NCI-H2227 treated with DMSO at 0.1 percent for 48 hours (cell line): ENCODE measurements around the gene BRINP1.

Source experiments
- DNase-seq: peaks from one replicate; lab custom pipeline; 2025; lab: John Stamatoyannopoulos, UW

BRINP1 gene

DNA sequence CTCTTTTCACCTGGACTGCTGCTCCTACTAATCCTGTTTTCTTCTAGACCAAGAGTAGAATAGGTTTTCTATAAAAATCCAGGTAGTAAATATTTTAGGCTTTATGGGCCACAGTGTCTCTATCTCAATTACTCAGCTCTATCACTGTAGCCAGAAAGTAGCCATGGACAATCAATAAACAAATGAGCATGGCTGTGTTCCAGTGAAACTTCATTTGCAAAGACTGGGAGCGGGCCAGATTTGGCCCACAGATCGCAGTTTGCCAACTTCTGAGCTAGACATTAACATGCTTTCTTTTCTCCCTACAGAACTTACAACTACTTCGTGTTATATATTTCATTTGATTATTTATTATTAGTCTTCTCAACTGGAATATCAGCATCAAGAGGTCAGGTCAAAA is 30.2 kb downstream of the BRINP1 start:
- no peak for DNase-seq

DNA sequence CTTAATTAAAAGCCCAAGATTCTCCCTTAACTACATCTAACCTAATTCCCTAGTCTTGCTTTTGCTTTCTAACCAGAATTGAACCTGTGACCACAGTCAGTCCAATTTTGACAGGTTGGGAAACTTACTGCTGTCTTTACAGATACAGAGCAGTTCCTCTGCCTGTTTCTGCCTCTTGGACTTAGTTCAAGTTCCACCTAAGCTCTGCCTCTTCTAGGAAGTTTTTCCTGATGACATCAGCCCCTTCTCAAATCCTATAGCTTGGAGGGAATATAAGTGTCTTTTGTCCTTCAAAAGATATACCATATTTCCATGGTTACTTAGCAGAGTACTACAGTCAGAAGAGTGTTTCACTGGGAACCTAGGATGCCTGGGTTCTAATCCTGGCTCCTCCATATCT is 31.7 kb downstream of the BRINP1 start:
- DNase-seq = no peak

DNA sequence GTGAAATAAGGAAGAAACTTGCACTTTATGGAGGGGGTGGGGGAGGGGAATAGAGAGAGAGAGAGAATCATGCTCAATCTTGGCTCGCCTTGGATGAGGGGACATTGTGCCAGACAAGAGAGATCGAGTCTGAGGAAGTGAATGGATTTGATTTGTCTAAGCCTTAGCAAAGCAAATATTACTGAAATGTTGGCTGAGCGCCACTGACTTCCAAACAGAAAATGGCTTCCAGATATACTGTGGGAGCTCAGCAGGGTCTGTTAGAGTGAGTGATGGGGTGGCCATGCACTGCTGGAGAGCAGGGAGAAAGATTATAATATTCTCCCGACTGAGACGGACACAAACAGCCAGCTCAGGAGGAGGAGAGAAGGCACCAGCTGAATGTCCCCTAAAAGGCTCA is 34.5 kb downstream of the BRINP1 start:
- no peak for DNase-seq

DNA sequence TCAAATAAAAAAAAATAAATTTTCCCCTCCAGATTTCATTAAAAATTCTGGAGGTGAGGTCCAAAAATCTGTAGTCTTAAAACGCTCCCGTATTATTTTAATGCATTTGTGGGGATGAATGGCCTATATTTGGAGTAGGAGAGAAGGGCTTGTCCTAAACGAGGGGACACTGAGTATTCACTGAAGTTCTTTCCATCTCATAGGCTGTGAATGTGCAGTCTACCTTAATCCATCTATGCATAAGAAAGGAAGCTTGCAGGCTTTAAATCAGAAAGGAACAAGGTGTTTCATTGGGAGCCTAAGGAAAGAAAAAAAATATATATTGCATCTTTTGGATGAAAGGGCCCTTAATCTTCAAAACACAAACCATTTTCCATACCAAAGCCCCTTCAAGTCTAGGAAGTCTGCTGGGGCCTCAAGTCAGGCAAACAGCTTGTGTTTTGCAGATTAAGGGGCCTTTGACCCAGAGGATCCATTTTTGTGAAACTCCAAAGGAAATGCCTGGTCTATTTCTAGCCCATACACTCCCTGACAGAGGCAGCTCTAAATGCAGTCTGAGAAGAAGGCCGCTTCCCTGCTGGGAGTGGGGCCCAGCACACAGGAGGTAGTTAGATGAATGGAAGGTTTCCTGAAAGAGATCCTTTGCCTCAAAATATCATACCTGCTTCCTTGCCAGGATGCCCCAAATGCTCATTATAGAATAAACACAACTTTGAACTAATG is 35.6 kb downstream of the BRINP1 start:
- DNase-seq = no peak

DNA sequence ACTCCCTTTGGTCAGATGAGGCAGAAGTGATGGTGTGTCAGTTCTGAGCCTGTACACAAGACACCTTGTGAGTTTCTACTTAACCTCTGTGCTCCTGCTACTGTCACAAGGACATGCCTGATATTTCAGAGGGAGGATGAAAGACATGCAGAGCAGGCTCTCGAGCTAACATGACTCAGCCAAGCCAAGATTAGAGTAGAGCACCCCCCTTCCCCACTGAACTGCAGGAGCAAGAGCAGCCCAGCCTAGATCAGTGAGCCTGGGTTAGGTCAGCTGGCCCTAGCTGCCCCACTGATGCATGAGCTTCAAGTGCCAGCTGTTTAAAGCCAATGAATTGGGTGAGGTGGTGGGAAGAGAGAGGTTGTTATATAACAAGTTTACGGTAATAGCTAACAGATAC is 36.7 kb downstream of the BRINP1 start:
- no peak for DNase-seq

DNA sequence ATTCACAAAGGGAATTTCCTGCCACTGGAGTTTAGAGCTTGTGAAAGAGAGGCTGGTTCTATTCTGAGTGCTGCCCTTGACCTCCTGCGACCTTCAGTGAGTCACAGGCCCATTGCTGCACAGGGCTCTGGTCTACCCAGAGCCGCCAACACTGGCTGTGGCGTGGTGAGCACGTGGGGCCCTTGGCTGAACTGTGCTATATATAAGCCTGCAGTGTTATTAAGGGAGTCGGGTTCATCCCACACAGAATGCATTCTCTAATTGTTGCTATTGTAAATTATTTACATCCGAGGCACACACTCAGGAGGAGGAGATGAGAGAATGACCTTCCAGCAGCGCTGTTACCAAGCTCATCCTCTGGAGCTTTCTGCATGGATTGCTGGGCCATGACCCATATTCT is 47.1 kb downstream of the BRINP1 start:
- peak; percentile 37 for DNase-seq

DNA sequence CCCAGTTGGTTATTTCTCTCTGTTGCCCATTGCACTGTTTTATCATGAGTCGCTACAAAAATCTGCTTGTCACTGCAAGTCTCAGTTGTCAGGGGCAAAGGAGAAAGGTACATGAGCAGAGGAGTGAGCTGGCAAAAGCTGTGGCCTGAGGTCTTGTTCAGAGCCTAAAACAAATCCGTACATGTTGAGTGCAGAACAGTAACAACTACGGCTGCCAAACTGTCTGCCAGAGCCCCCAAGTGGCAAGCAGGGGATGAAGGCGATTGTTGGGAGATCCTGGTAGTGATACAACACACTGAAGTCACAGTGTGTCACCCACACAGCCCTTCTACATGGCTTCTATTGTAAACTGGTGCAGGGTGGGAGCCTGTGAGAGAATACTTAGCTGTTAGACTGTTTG is 50.9 kb downstream of the BRINP1 start:
- DNase-seq = no peak

DNA sequence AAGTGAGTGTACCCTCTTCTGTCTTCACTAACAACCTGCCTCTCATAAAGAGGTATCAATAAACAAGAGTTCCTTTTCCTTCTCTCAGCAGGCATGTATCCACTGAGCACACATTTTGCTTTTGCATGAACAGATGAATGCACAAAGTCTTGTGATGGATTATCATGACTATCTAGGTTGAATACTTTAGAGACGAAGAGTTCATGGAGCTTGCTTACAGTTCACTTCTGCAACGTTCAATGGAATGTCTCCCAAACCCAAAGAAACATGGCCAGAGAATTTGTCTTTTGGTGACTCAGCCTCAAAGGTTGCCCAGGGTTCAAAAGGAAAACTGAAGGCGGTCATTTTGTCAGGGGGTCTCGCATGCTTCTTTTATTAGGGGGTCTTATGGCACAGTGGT is 55.4 kb downstream of the BRINP1 start:
- no peak for DNase-seq

DNA sequence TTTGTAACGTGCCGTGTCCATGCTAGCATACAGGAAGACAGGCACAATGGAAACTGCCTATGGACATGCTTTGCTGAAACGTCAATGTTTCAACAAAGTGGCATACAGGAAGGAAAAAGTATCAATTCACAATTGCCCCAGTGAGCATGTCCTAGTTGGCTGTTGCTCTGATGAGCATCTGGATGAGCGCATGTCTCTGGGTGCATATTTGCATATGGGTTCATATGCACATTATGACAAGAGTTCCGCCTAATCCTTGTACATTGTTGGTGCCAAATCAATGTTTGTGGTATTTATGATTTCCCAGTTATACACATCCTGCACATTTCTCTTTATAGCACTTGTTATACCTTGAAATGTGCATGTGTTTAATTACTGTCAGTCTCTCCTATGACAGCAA is 58.5 kb downstream of the BRINP1 start:
- DNase-seq = no peak

DNA sequence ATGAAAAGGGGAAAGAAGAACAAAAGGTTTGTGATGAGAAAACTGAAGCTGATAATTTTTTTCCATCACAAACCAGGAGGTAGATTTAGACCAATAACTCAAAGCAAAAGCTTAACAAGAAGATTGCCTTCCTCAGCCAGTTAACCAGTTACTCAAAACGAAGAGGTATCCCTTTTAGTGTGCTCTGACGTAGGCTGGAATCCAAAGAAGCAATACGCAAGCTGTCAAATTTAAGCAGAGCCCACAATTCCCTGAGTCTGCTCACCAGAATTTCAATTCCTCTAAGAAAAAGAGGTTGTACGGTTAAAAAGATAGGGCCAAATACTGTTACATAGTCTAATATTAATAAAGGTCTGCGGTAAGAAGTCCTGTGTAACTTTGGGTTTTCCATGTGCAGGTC is 61.8 kb downstream of the BRINP1 start:
- DNase-seq = no peak

DNA sequence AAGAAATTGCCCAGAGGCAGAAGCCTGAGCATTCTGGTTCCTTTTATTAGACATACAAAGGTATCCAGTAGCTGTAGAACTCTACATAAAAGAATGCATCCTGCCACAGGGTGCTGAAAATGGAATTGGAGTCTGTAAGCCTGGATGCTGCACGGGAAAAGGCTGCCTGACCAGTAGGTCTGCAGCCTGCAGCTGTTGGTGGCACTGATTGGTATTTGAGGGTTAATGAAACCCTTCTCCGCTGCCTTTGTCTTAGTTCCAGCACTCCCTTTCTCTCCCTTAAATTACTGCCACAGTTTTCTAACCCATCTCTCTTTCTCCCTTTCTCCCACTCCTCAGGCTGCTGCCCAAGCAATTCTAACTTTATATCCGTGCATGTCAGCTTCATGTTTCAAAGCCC is 64.7 kb downstream of the BRINP1 start:
- no peak for DNase-seq

DNA sequence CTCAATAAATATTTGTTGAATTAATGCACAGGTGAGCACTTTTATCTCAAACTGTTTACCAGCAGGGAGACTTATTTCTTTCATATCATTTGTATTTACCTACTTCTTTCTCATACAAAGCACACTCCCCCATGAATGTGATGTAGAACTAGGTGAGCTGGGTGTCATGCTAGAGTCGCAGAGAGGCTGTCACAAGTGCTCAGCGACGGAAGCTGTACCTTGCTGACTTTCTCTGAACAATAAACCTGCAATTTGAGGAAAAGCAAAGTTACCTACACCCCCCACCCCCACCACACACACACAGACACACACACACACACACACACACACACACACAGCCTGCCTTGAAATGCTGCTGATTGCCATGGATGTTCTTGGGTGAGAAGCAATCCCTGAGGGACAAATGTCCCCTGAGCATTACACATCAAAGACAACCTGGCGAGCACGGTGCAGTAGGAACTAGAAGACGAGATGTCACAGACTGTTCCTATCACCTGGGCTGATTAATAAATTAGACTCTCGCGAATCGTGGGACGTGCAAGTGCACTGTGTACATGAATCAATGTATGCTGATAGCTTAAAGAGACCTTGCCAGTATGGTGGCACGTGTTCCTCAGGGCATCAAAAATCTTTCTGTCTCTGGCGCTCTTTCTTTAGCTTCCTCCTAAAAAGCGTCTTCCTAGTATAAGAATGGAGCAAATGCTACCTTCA is 66.1 kb downstream of the BRINP1 start:
- no peak for DNase-seq

DNA sequence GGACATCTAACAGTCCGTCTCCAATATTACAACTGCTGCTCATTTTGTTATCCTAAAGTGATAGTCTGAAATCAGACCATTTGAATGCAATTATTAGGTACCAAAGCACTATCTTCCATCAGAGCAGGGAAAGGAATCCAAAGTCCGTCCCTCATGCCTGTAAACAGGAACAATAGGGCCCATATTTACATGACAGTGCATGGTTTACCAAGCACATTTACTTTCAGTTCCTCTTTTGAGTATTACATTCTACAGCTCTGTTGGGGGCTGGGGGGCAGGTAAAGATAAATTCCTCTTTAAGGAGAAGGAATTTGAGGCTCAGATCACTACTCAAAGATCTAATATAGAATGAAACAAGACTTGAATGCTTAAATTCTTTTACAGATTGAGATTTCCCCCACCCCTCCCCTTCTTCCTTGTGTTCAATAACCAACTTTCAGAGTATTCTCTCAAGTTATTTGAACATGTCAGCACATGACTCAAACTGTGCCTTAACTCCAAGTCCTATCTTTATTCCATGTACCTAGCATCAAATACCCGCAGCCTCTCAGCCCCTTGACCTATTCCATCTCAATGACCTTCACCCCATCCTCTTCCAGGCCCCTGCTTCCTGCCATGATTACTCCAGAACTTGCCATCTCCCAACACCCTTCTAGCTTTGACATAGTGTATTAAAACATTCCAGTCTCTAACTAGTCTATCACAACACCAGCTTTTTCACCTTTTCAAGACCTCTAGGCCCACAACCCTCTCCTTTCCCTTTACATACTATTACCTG is 71.0 kb downstream of the BRINP1 start:
- no peak for DNase-seq

DNA sequence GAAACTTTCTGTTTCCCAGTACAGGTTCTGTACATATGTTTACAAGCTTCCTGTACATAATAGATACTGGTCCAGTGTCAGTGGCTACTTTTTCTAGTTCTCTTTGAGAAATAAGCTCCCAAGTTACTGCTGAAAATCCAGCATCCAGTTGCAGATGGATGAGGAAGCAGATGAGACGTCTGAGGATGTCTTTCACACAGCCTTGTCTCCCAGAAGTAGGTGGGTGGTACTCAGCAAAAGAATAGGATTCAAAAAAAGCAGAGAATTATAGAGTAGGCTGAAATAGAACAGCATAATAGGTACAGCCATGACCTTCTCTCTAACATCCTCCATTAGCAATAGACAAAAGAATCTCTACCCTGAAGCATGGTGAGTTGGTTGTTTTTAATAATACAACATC is 77.7 kb downstream of the BRINP1 start:
- DNase-seq = peak; percentile 81

DNA sequence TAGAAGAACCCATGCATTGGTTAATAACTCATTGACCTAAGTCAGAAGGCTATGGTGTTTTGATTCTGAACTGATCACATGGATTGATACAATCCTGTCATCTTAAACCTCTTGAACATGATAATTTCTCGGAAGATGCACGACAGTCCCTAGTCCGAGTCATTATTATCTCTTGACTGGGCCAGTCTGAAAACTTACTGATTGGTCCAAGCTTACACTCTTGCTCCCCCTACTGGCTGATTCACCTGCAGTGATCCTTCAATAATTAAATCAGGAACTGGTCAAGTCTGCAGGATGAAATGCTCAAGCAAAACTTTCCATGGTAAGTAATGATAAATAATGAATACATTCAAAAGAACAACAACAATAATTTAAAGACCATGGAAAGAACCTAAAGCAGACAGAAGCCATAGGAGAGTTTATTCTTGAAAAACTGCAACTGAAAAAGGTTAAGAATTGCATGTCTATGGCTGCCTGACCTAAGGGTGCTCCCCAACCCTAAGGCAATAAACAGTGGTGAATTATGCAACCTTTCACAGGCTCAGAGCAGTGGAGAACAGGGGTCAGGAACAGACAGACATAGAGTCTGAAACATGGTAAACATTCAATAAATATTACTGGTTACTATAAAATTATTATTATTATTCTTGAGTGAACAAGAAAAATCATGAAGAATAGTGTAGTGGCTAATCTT is 79.3 kb downstream of the BRINP1 start:
- no peak for DNase-seq

DNA sequence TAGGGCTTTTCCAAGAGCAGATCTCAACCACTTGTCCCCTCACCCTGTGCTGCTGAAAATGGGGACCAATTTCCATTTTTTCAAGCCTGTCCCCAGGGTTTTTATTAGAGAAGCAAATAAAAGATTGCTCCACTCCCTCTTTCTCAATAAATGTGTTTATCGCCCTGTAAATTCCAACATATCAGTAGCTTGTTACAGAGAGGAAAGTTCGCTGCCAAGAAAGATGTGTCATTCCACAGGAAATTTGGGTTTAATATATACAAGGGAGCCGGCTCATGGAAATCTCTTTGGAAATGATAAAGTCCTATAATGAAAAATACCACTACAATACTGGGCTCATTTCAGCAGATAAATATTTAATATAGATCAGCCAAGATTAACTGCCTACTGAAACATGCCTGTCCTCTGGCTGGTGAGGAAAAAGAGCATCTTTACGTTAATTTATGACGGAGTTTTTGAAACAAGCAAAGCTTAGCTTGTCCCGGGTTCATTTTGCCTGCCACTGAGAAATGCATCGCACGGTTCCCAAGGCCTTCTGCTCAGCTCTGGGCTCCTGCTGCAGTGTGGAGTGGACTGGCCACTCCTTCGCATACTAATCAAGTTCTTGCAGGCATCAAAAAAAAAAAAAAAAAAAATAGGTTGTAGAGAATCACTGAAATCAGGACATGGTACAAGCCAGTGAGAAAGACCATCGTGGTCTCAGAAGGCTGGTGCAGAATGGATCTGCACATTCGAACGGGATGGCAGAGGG is 84.5 kb downstream of the BRINP1 start:
- no peak for DNase-seq

DNA sequence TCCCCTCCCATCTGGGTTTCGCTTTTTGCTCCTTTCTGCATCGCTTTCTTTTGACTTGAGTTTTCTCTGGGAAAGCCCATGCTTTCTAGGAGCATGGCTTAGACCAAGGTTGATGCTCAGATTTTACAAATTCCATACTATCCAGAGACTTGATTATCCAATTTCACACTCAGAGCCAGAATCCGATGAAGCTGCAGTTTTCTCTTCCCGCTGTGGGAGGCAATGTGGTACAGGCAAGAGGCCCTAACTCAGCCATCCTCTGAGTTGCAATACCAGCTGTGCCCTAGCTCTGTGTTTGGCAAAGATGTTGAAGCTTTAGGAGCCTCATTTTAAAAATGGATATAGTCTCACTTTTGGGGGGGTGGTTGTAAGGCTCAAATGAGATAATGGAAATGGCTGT is 85.1 kb downstream of the BRINP1 start:
- peak; percentile 4 for DNase-seq

DNA sequence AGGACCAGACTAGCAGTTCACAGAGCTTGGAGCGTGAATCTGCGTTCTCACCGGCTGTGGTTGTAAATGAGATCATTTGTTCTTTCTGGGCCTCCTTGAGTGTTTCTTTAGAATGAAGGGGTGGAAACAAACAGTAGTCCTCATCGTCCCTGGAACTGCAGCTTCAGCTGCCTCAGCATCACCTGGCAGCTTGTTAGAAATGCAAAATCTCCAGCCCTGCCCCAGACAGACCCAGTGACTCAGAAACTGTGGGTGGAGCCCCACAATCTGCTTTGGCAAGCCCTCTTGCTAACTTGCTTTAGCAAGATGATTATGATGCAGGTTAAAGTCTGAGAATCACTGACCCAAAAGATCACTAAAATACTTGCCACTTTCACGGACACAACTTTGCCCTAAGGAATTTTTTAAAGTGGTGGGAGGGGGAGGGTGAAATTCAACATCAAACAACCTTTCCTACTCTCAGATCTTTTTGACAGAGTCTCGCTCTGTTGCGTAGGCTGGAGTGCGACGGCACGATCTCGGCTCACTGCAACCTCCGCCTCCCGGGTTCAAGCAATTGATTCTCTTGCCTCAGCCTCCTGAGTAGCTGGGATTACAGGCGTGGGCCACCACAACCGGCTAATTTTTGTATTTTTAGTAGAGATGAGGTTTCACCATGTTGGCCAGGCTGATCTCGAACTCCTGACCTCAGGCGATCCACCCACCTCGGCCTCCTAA is 86.0 kb downstream of the BRINP1 start:
- no peak for DNase-seq

DNA sequence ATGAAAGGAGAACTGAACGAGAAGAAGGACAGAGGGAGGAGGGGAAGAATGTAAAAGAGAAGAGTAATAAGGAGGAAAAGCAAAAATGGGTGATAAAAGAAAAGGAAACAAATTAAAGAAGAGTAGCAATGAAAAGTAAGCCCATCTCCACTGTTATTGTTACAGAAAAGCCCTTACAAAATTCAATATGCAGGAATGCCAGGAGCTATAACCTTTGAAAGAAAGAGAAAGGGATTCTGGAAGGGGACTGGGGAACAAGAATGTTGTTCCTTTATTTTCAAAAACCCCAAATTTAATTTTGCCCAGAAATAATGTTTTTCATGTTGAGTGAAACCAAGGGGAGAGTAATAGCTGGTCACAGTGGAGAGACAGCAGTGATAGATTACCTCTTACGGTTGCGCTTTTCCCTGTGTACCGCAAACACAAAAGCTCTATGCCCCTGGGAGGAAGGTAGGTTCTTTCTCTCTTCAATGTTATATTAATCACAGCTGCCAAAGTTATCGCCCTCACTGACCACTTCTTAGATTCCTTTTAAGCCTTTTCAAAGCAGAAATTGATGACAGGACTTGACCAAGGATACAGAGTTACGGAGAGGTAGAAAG is 86.7 kb downstream of the BRINP1 start:
- no peak for DNase-seq

DNA sequence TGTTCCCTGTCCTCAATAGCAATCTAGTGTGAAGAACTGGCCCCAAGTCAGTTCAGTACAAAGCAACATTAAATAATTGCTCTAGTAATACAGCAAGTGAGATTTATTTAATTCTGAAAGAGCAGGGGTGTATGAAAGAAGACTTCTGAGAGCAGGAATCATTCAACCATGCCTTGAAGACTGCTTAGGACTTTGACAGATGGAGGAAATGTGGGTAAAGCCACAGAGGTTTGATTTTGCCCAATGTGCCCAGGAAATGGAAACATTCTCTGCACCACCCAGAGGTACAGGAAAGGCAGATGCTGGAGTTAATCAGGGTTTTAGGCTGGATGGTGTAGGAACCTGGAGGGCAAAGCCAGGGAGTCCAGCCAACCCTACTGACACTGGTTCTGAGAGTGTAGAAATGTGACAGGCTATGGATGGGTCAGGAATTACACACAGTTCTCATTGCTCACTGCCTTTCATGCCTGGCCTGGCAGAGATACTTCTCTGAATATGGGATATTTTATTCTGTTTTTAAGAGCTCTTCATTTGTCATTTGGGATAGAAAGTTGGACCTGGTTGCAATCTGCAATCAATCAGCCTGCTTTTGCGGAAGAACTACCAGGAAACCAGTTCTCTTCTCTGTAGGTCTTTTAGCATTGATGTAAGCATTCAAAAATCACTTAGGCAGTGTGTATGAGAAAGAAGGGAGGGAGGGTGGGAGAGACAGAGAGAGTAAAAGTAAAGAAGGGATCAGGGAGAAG is 88.3 kb downstream of the BRINP1 start:
- no peak for DNase-seq
